Measurements from ENCODE around the gene PLA2G12A. TPM values are rescaled to one million over a fixed set of nuclear protein-coding genes. Genes with fewer than 3 reads are reported as not detected.

PLA2G12A gene
- total and polyA plus RNA-seq, 9 of the 15 experiments (the other 6 are each of a cell fraction or from before 2014, with no cell fraction given), result 24.2 to 226 (median 80.5) TPM

DNA sequence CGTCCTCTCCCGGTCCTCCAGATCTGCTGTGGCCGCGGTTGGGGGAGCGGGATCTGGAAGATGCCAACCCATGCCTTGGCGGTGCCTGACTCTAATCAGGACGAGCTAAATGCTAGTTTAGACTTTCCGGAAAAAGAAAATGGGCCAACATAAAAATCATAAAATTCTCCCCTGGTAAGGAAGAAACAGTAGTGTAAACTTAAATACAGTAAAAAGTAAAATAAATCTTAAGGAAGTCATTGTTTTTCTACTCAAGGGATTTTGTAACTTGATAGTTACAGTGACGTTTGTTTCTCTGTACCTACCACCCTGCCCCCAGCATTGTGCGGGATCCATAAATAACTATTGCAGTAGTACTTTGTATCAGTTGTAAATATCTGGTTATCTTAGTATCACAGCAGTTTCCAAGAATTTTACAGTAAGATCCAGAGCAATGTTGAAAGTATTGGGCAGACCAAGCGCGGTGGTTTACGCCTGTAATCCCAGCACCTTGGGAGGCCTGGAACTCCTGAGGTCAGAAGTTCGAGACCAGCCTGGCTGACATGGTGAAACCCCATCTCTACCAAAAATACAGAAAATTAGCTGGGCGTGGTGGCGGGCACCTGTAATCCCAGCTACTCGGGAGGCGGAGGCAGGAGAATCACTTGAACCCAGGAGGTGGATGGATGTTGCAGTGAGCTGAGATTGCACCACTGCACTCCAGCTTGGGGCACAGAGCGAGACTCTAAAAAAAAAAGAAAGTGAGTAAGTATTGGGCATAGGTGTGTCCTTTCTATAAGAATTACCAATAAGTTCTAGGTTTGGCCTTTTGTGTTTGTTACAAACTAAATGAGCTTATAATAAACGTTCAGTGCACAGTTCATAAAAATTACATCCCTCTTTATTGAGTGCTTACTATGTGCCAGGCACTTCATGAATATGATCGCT lies 1.0 kb upstream of the PLA2G12A start (continued):
- TF ChIP-seq, protein P1, sequence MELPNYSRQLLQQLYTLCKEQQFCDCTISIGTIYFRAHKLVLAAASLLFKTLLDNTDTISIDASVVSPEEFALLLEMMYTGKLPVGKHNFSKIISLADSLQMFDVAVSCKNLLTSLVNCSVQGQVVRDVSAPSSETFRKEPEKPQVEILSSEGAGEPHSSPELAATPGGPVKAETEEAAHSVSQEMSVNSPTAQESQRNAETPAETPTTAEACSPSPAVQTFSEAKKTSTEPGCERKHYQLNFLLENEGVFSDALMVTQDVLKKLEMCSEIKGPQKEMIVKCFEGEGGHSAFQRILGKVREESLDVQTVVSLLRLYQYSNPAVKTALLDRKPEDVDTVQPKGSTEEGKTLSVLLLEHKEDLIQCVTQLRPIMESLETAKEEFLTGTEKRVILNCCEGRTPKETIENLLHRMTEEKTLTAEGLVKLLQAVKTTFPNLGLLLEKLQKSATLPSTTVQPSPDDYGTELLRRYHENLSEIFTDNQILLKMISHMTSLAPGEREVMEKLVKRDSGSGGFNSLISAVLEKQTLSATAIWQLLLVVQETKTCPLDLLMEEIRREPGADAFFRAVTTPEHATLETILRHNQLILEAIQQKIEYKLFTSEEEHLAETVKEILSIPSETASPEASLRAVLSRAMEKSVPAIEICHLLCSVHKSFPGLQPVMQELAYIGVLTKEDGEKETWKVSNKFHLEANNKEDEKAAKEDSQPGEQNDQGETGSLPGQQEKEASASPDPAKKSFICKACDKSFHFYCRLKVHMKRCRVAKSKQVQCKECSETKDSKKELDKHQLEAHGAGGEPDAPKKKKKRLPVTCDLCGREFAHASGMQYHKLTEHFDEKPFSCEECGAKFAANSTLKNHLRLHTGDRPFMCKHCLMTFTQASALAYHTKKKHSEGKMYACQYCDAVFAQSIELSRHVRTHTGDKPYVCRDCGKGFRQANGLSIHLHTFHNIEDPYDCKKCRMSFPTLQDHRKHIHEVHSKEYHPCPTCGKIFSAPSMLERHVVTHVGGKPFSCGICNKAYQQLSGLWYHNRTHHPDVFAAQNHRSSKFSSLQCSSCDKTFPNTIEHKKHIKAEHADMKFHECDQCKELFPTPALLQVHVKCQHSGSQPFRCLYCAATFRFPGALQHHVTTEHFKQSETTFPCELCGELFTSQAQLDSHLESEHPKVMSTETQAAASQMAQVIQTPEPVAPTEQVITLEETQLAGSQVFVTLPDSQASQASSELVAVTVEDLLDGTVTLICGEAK (IDR thresholded peaks at IDR 0.05), result peak; percentile 13; the same call in 1 of the 2 replicates
- TF ChIP-seq, protein P1 (CRISPR knock-in tag; IDR thresholded peaks at IDR 0.05), result no peak
- TF ChIP-seq ZNF232 (CRISPR knock-in tag; IDR thresholded peaks at IDR 0.05) (no peak), TEAD4 (IDR thresholded peaks at IDR 0.05; ENCODE audit: low read length) (peak; percentile 76), TEAD4 (CRISPR knock-in tag; IDR thresholded peaks at IDR 0.05; ENCODE audit: borderline replicate concordance) (no peak), HSF4 (CRISPR knock-in tag; IDR thresholded peaks at IDR 0.05; ENCODE audit: borderline replicate concordance) (no peak), HIVEP1 (CRISPR knock-in tag; IDR thresholded peaks at IDR 0.05) (no peak), SMAD4 (CRISPR knock-in tag; conservative IDR thresholded peaks at IDR 0.05) (0 out of 2 replicates have a peak, but pooled peaks have one; percentile 45), NCOR1 (IDR thresholded peaks at IDR 0.05) (0 out of 2 replicates have a peak, but pooled peaks have one; percentile 23), MEIS2 (IDR thresholded peaks at IDR 0.05; ENCODE audit: partially characterized antibody) (peak; percentile 63), MAZ (CRISPR knock-in tag; conservative IDR thresholded peaks at IDR 0.05 in 1 of 2, IDR thresholded peaks at IDR 0.05 in 1 of 2) (0 out of 4 replicates have a peak, but pooled peaks of 1 of the 2 experiments have one; percentile 24), TEAD2 (tag; IDR thresholded peaks at IDR 0.05) (no peak), RBM39 (optimal IDR thresholded peaks at IDR 0.05; ENCODE audit: low read depth, low read length) (no peak), SOX6 (IDR thresholded peaks at IDR 0.05) (peak; percentile 53; the same call in 1 of the 2 replicates)

Data from K562 (cell line).